Fibroblast of villous mesenchyme (primary cell): ENCODE data around the gene ZDHHC17. TPM values are rescaled to one million over a fixed set of nuclear protein-coding genes. Genes with fewer than 3 reads are reported as not detected.
"Not testable (repeated sequence)": the region's sequence is repeated elsewhere in the genome, so short reads cannot be mapped to it uniquely, and the experiment has no call there.

Source experiments
- DNase-seq: peaks from one replicate; pipeline ENCODE4 v3.0.0-alpha.2; 2010; ENCODE audit warnings: low read depth
- H3K4me3 ChIP-seq: 2 replicates; pipeline ENCODE4 v1.5.1; 2011; ENCODE audit warnings: low read depth, mild to moderate bottlenecking, low read length
- total RNA-seq: library from RNA; depleted of rRNA; stranded (reverse); fragments of >200 nt; gene quantifications from 2 replicates; pipeline ENCODE4 v1.2.3, GENCODE V29; 2012
- TF ChIP-seq, protein P1 (sequence below): IDR thresholded peaks from 2 replicates; pipeline ENCODE4 v1.5.1; 2012; ENCODE audit warnings: low read depth, mild to moderate bottlenecking, low read length; ENCODE audit not compliant: insufficient read depth

ZDHHC17 gene
- total RNA-seq, 1 donor, result 73.0 TPM

DNA sequence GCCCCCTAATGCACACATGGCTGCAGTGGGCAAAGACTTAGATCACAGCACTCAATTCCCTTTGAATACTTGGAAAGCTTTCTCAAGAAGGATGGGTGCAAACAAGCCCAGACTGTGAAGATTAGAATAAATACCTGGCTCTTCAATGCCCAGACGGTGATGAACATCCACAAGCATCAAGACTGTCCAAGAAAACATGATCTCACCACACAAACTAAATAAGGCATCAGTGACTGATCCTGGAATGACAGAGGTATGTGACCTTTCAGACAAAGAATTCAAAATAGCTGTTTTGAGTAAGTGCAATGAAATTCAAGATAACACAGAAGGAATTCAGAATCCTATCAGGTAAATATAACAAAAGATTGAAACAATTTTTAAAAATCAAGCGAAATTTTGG lies 43.8 kb upstream of the ZDHHC17 start:
- no peak overlapping the region for H3K4me3 ChIP-seq
- no peak for DNase-seq
- TF ChIP-seq, protein P1, sequence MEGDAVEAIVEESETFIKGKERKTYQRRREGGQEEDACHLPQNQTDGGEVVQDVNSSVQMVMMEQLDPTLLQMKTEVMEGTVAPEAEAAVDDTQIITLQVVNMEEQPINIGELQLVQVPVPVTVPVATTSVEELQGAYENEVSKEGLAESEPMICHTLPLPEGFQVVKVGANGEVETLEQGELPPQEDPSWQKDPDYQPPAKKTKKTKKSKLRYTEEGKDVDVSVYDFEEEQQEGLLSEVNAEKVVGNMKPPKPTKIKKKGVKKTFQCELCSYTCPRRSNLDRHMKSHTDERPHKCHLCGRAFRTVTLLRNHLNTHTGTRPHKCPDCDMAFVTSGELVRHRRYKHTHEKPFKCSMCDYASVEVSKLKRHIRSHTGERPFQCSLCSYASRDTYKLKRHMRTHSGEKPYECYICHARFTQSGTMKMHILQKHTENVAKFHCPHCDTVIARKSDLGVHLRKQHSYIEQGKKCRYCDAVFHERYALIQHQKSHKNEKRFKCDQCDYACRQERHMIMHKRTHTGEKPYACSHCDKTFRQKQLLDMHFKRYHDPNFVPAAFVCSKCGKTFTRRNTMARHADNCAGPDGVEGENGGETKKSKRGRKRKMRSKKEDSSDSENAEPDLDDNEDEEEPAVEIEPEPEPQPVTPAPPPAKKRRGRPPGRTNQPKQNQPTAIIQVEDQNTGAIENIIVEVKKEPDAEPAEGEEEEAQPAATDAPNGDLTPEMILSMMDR, result no peak

DNA sequence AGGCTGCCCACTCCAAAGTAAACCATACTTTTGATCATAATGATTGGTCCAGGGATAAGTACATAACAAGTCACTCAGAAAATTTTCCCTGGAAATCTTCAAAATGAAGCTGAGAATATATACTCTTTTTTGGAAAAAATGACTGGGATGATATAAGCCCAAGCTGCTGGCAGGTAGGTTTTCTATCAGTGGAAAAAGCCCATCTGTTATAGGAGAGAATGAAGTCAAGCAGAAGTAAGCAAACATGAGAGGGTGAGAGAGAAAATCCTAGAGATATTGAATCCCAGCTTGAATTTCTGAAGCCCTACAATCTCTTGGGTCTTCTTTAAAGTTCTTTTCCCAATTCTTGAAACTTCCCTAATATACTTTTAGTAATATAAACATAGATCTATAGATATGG lies 37.3 kb upstream of the ZDHHC17 start:
- no peak overlapping the region for H3K4me3 ChIP-seq
- no peak for DNase-seq
- TF ChIP-seq, protein P1, result no peak

DNA sequence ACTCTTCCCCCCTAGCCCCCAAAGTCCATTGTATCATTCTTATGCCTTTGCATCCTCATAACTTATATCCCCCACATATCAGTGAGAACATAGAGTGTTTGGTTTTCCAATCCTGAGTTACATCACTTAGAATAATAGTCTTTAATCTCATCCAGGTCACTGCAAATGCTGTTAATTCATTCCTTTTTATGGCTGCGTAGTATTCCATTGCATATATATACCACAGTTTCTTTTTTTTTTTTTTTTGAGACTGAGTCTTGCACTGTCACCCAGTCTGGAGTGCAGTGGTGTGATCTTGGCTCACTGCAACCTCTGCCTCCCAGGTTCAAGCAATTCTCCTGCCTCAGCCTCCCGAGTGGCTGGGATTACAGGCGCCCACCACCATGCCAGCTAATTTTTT lies 31.7 kb upstream of the ZDHHC17 start:
- not testable (repeated sequence) for H3K4me3 ChIP-seq, DNase-seq

DNA sequence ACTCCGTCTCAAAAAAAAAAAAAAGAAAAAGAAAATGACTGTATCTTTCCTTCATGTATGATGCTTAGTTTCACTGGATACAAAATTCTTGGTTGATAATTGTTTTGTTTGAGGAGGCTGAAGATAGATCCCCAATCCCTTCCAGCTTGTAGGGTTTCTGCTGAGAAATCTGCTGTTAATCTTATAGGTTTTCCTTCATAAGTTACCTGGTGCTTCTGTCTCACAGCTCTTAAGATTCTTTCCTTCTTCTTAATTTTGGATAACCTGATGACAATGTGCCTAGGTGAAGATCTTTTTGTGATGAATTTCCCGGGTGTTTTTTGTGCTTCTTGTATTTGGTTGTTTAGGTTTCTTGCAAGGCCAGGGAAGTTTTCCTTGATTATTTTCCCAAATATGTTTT lies 26.2 kb upstream of the ZDHHC17 start:
- H3K4me3 ChIP-seq, DNase-seq: not testable (repeated sequence)

DNA sequence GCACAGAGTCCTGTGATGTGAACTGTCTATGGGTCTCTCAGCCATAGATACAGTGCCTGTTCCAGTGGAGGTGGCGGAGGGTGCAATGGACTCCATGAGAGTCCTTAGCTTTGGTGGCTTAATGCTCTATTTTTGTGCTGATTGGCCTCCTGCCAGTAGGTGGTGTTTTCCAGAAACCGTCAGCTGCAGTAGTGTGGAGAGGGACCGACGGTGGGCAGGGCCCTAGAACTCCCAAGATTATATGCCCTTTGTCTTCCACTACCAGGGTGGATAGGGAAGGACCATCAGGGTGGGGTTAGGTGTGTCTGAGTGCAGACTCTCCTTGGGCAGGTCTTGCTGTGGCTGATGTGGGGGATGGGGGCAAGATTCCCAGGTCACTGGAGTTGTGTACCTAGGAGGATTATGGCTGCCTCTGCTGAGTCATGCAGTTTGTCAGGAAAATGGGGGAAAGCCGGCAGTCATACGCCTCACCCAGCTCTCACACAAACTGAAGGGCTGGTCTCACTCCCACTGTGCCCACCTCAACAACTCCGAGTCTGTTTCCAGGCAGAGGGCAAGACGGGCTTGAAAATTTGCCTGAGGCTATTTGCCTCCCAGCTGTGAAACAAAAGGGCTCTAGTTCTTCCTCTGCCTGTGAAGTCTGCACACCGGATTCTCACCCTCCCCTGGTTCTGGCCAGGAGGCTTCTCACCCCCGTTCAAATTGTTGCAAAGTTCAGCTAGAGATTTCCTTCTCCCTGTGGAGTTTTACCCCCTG lies 24.9 kb upstream of the ZDHHC17 start:
- TF ChIP-seq, protein P1, result no peak
- no peak for DNase-seq
- H3K4me3 ChIP-seq, result no peak overlapping the region

DNA sequence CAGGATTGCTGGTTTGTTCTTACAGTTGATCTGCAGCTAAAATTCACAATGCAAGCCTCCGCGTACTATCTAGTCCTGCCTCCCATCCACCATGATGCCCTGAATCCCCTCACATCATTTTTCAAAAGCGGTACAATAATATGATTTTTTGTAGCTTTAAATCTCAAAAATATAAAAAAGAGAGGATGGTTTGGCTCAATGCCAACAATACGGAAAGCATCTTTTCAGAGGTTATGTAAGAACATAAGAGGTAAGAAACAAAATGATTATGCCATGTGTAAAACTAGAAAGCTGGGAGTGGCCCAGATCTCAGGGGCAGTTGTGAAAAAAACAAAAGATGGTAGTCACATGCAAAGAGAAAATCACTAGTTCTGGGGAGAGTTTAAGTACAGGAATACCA lies 24.0 kb upstream of the ZDHHC17 start:
- TF ChIP-seq, protein P1, result no peak
- H3K4me3 ChIP-seq, result no peak overlapping the region
- DNase-seq, result no peak

DNA sequence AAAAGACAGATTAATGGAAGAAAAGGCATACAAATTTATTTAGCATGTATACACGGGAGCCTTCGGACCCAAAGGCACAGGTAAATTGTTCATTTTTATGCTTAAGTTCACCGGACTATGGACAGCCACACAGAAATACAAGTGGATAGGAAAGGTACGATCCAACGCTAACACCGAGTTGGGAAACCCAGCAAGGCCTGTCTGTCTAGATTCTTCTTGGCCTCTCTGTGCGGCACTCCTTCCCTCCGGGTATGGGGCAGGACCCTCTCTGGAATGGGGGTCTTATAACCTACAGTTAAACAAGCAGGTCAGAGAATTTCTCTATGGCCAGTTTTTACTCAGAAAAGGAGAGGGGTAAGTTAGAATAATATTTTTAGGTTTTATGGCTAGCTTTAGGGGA lies 23.4 kb upstream of the ZDHHC17 start:
- no peak for DNase-seq
- TF ChIP-seq, protein P1, result no peak
- no peak overlapping the region for H3K4me3 ChIP-seq

DNA sequence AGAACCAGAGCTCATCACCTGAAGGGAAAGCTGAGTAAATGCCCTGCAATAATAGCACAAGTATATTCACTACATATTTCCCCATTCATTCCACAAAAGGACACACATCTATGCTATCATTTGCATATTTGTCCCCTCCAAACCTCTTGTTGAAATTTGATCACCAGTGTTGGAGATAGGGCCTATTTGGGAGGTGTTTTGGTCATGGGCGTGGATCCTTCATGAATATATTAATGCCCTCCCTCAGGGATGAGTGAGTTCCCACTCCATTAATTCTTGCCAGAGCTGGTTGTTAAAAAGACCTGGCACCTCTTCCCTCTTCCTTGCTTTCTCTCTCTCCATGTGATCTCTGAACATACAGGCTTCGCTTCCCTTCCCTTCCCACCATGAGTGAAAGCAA lies 18.6 kb upstream of the ZDHHC17 start:
- TF ChIP-seq, protein P1, result no peak
- DNase-seq, result no peak
- H3K4me3 ChIP-seq, result no peak overlapping the region
